ENCODE results near the gene ELAPOR2. TPM values are rescaled to one million over a fixed set of nuclear protein-coding genes. Genes with fewer than 3 reads are reported as not detected.
A peak's percentile ranks its signal among the peaks of the same experiment; 100 is the strongest.

Gene ELAPOR2
- total and polyA plus RNA-seq, 9 of the 15 experiments (the other 6 are each of a cell fraction or from before 2014, with no cell fraction given): 9.2 to 72.0 (median 35.0) TPM

GRCh38 chr7:87057210-87057609 is 2.2 kb downstream of the ELAPOR2 start (continued):
- no peak for TF ChIP-seq ATF4 (CRISPR knock-in tag; IDR thresholded peaks at IDR 0.05)
- TF ChIP-seq BRCA1 (IDR thresholded peaks at IDR 0.05): no peak
- TF ChIP-seq BRCA1 (CRISPR knock-in tag; IDR thresholded peaks at IDR 0.05): no peak
- peak; percentile 22; the same call in 1 of the 2 replicates for TF ChIP-seq TCF3 (CRISPR knock-in tag; IDR thresholded peaks at IDR 0.05)
- no peak for TF ChIP-seq EP400 (IDR thresholded peaks at IDR 0.05)
- TF ChIP-seq CBX1 (IDR thresholded peaks at IDR 0.05; ENCODE audit: low read depth): no peak
- 0 out of 2 replicates have a peak, but pooled peaks have one; percentile 30 for TF ChIP-seq SMARCA4 (IDR thresholded peaks at IDR 0.05)
- no peak for TF ChIP-seq TEAD2 (tag; IDR thresholded peaks at IDR 0.05)
- no peak for TF ChIP-seq HOXB6 (CRISPR knock-in tag; IDR thresholded peaks at IDR 0.05; ENCODE audit: borderline replicate concordance)
- no peak for TF ChIP-seq ZNF212 (CRISPR knock-in tag; IDR thresholded peaks at IDR 0.05)
- TF ChIP-seq CBX2 (IDR thresholded peaks at IDR 0.05; ENCODE audit: insufficient read depth, low read length, poor library complexity, severe bottlenecking): no peak
- no peak for TF ChIP-seq ID3 (CRISPR knock-in tag; IDR thresholded peaks at IDR 0.05)
- no peak for TF ChIP-seq ID3 (tag; IDR thresholded peaks at IDR 0.05)
- 0 out of 2 replicates have a peak, but pooled peaks have one; percentile 6 for TF ChIP-seq ZKSCAN8 (CRISPR knock-in tag; IDR thresholded peaks at IDR 0.05)
- no peak for TF ChIP-seq TAF15 (IDR thresholded peaks at IDR 0.05; ENCODE audit: low read depth, low read length)
- TF ChIP-seq ZNF239 (CRISPR knock-in tag; IDR thresholded peaks at IDR 0.05): no peak
- TF ChIP-seq JUNB (CRISPR knock-in tag; conservative IDR thresholded peaks at IDR 0.05): no peak
- TF ChIP-seq NFE2L1 (tag; IDR thresholded peaks at IDR 0.05; ENCODE audit: borderline replicate concordance, low read depth): no peak
- no peak for TF ChIP-seq MED1 (CRISPR knock-in tag; IDR thresholded peaks at IDR 0.05; ENCODE audit: borderline replicate concordance)
- TF ChIP-seq ZBTB7A (IDR thresholded peaks at IDR 0.05; ENCODE audit: borderline replicate concordance, control insufficient read depth, low read depth, low read length): no peak
- TF ChIP-seq HMBOX1 (IDR thresholded peaks at IDR 0.05): 0 out of 2 replicates have a peak, but pooled peaks have one; percentile 51
- no peak for TF ChIP-seq ZC3H4 (CRISPR knock-in tag; IDR thresholded peaks at IDR 0.05; ENCODE audit: borderline replicate concordance)
- TF ChIP-seq ETS2 (tag; IDR thresholded peaks at IDR 0.05; ENCODE audit: borderline replicate concordance, poor library complexity, severe bottlenecking): no peak
- no peak for TF ChIP-seq ZNF512 (tag; IDR thresholded peaks at IDR 0.05)
- TF ChIP-seq SMARCE1 (IDR thresholded peaks at IDR 0.05): 0 out of 2 replicates have a peak, but pooled peaks have one; percentile 15
- TF ChIP-seq NBN (IDR thresholded peaks at IDR 0.05; ENCODE audit: low read depth): no peak
- no peak for TF ChIP-seq ETV6 (IDR thresholded peaks at IDR 0.05; ENCODE audit: borderline replicate concordance in 1 of 2, low read depth in 2 of 2, low read length in 1 of 2)
- TF ChIP-seq ETV6 (CRISPR knock-in tag; IDR thresholded peaks at IDR 0.05; ENCODE audit: borderline replicate concordance): no peak
- TF ChIP-seq RFX5 (IDR thresholded peaks at IDR 0.05; ENCODE audit: low read depth, low read length): no peak

All from K562 (cell line).